LNCaP clone FGC (cell line): ENCODE measurements around the gene PDE4D.

ENCODE experiments used
- DNase-seq: peaks from one replicate; pipeline ENCODE4 v3.0.0-alpha.2; 2011; ENCODE audit warnings: low read depth
- H3K4me3 ChIP-seq: 2 replicates; pipeline ENCODE4 v1.5.1; 2011; ENCODE audit warnings: mild to moderate bottlenecking, low read depth, low read length, control low read depth
- CTCF ChIP-seq: IDR thresholded peaks from 2 replicates; pipeline ENCODE4 v1.5.1; 2012; ENCODE audit warnings: mild to moderate bottlenecking; ENCODE audit not compliant: control insufficient read depth, insufficient read depth; ENCODE audit errors: extremely low read depth

Gene PDE4D

DNA sequence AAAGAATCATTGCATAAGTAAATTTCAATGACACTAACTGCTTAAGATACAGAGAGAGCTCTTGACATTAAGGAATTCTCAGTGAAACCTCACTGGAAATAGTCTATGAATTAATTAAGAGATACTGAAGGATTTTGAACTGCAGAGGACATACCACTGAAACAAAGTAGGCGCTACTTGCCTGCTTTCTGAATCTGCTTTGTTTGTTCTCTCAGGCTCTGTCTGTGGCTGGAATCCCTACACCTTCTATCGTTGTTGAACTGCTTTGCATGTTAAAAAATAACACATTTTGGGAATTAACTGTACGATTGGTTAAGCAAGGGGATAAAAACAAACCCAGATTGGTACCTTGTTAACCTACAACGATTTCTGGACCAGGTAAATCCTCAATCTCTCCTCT, 435.2 kb downstream of the PDE4D start:
- no peak for TF ChIP-seq CTCF
- no peak for DNase-seq
- no peak overlapping the region for H3K4me3 ChIP-seq

- no peak for DNase-seq
- no peak overlapping the region for H3K4me3 ChIP-seq
- peak; percentile 28; the same call in 1 of the 2 replicates for TF ChIP-seq CTCF
Measured at GRCh38 chr5:59449905-59450644, 443.5 kb downstream of the PDE4D start.

GRCh38 chr5:59446356-59446755, 447.2 kb downstream of the PDE4D start:
- no peak for TF ChIP-seq CTCF
- DNase-seq: no peak

GRCh38 chr5:59445741-59446140, 447.8 kb downstream of the PDE4D start:
- H3K4me3 ChIP-seq: no peak overlapping the region
- TF ChIP-seq CTCF: no peak
- DNase-seq: no peak

More at GRCh38 chr5:59446356-59446755, 447.2 kb downstream of the PDE4D start:
- no peak overlapping the region for H3K4me3 ChIP-seq

GRCh38 chr5:59439303-59439702, 454.2 kb downstream of the PDE4D start:
- no peak for TF ChIP-seq CTCF
- DNase-seq: no peak
- no peak overlapping the region for H3K4me3 ChIP-seq

- no peak for TF ChIP-seq CTCF
- DNase-seq: no peak
- no peak overlapping the region for H3K4me3 ChIP-seq
Measured at GRCh38 chr5:59437176-59437575, 456.4 kb downstream of the PDE4D start.
